ENCODE data around the gene CREG2. TPM values are rescaled to one million over a fixed set of nuclear protein-coding genes. Genes with fewer than 3 reads are reported as not detected.

Gene CREG2
- total RNA-seq, 1 donor from 2014 or later, result not detected

- no peak overlapping the region for H3K27ac Mint-ChIP-seq (ENCODE audit: unreplicated experiment)
- H3K4me1 Mint-ChIP-seq (ENCODE audit: unreplicated experiment), result no peaks in the 10 kb centered on the region
- no peaks in the 10 kb centered on the region for H3K9me3 Mint-ChIP-seq (ENCODE audit: unreplicated experiment)
- no peak for DNase-seq (ENCODE audit: extremely low spot score, unreplicated experiment)
- no peak overlapping the region for H3K4me3 Mint-ChIP-seq (ENCODE audit: unreplicated experiment)
- H3K27me3 Mint-ChIP-seq (ENCODE audit: unreplicated experiment), result peaks cover 29% of the 10 kb centered on the region
- no peaks in the 10 kb centered on the region for H3K36me3 Mint-ChIP-seq (ENCODE audit: unreplicated experiment)
- no peak for TF ChIP-seq CTCF (IDR thresholded peaks at IDR 0.05)
Measured at GRCh38 chr2:101351207-101351606, 36.1 kb downstream of the CREG2 start.

GRCh38 chr2:101349893-101350662 lies 37.2 kb downstream of the CREG2 start:
- peak; percentile 39 for TF ChIP-seq CTCF (IDR thresholded peaks at IDR 0.05)
- Mint-ChIP-seq H3K27ac (ENCODE audit: unreplicated experiment) (no peak overlapping the region), H3K36me3 (ENCODE audit: unreplicated experiment) (no peaks in the 10 kb centered on the region), H3K27me3 (ENCODE audit: unreplicated experiment) (peaks cover 29% of the 10 kb centered on the region), H3K4me1 (ENCODE audit: unreplicated experiment) (no peaks in the 10 kb centered on the region), H3K9me3 (ENCODE audit: unreplicated experiment) (no peaks in the 10 kb centered on the region), H3K4me3 (ENCODE audit: unreplicated experiment) (no peak overlapping the region)
- no peak for DNase-seq (ENCODE audit: extremely low spot score, unreplicated experiment)

- Mint-ChIP-seq H3K27ac (ENCODE audit: unreplicated experiment) (no peak overlapping the region), H3K9me3 (ENCODE audit: unreplicated experiment) (no peaks in the 10 kb centered on the region), H3K27me3 (ENCODE audit: unreplicated experiment) (peaks cover 29% of the 10 kb centered on the region), H3K4me3 (ENCODE audit: unreplicated experiment) (no peak overlapping the region), H3K36me3 (ENCODE audit: unreplicated experiment) (no peaks in the 10 kb centered on the region), H3K4me1 (ENCODE audit: unreplicated experiment) (no peaks in the 10 kb centered on the region)
- no peak for TF ChIP-seq CTCF (IDR thresholded peaks at IDR 0.05)
- no peak for DNase-seq (ENCODE audit: extremely low spot score, unreplicated experiment)
Measured at GRCh38 chr2:101348883-101349282, 38.4 kb downstream of the CREG2 start.

- Mint-ChIP-seq H3K27me3 (ENCODE audit: unreplicated experiment) (peaks cover 30% of the 10 kb centered on the region), H3K27ac (ENCODE audit: unreplicated experiment) (no peak overlapping the region), H3K36me3 (ENCODE audit: unreplicated experiment) (no peaks in the 10 kb centered on the region), H3K9me3 (ENCODE audit: unreplicated experiment) (no peaks in the 10 kb centered on the region), H3K4me3 (ENCODE audit: unreplicated experiment) (no peak overlapping the region), H3K4me1 (ENCODE audit: unreplicated experiment) (peaks cover 2% of the 10 kb centered on the region)
- no peak for TF ChIP-seq CTCF (IDR thresholded peaks at IDR 0.05)
- no peak for DNase-seq (ENCODE audit: extremely low spot score, unreplicated experiment)
Measured at GRCh38 chr2:101346909-101347308, 40.4 kb downstream of the CREG2 start.

GRCh38 chr2:101344137-101344536 lies 43.2 kb downstream of the CREG2 start:
- H3K36me3 Mint-ChIP-seq (ENCODE audit: unreplicated experiment), result no peaks in the 10 kb centered on the region
- no peaks in the 10 kb centered on the region for H3K9me3 Mint-ChIP-seq (ENCODE audit: unreplicated experiment)
- peaks cover 31% of the 10 kb centered on the region for H3K27me3 Mint-ChIP-seq (ENCODE audit: unreplicated experiment)
- no peak overlapping the region for H3K27ac Mint-ChIP-seq (ENCODE audit: unreplicated experiment)
- no peak overlapping the region for H3K4me3 Mint-ChIP-seq (ENCODE audit: unreplicated experiment)
- no peak for DNase-seq (ENCODE audit: extremely low spot score, unreplicated experiment)
- TF ChIP-seq CTCF (IDR thresholded peaks at IDR 0.05), result no peak
- peaks cover 2% of the 10 kb centered on the region for H3K4me1 Mint-ChIP-seq (ENCODE audit: unreplicated experiment)
